Epithelial cell of proximal tubule (primary cell): ENCODE data around the gene PTEN. TPM values are rescaled to one million over a fixed set of nuclear protein-coding genes. Genes with fewer than 3 reads are reported as not detected.
A peak's percentile ranks its signal among the peaks of the same experiment; 100 is the strongest.
"Not testable (repeated sequence)": the region's sequence is repeated elsewhere in the genome, so short reads cannot be mapped to it uniquely, and the experiment has no call there.

Source experiments
- DNase-seq: peaks from one replicate; pipeline ENCODE4 v3.0.0-alpha.2; 2011; ENCODE audit warnings: low read depth
- H3K4me3 ChIP-seq: 2 replicates; pipeline ENCODE4 v1.5.1; 2011; ENCODE audit warnings: low read depth, mild to moderate bottlenecking, low read length
- CTCF ChIP-seq: conservative IDR thresholded peaks from 2 replicates; pipeline ENCODE4 v1.5.1; 2012; ENCODE audit warnings: low read depth, mild to moderate bottlenecking, low read length
- total RNA-seq: library from RNA; depleted of rRNA; stranded (reverse); fragments of >200 nt; gene quantifications from 2 replicates; pipeline ENCODE4 v1.2.3, GENCODE V29; 2015

The PTEN gene
- total RNA-seq, 1 donor from 2014 or later = 33.4 TPM

GRCh38 chr10:87819289-87819585 lies 44.2 kb upstream of the PTEN start:
- H3K4me3 ChIP-seq = peak overlapping the region; percentile 77
- TF ChIP-seq CTCF = no peak
- DNase-seq = no peak

- no peak for DNase-seq
- H3K4me3 ChIP-seq = no peak overlapping the region
- TF ChIP-seq CTCF = no peak
Observed at GRCh38 chr10:87826653-87827052, 36.8 kb upstream of the PTEN start.

GRCh38 chr10:87827681-87828080 lies 35.7 kb upstream of the PTEN start:
- no peak for TF ChIP-seq CTCF
- no peak overlapping the region for H3K4me3 ChIP-seq
- no peak for DNase-seq

- H3K4me3 ChIP-seq, DNase-seq: not testable (repeated sequence)
Observed at GRCh38 chr10:87829051-87829450, 34.4 kb upstream of the PTEN start.

GRCh38 chr10:87829986-87830729 lies 33.3 kb upstream of the PTEN start:
- TF ChIP-seq CTCF = no peak
- no peak for DNase-seq
- no peak overlapping the region for H3K4me3 ChIP-seq

- TF ChIP-seq CTCF = no peak
Observed at GRCh38 chr10:87836098-87836497, 27.3 kb upstream of the PTEN start.

GRCh38 chr10:87837445-87837844 lies 26.0 kb upstream of the PTEN start:
- TF ChIP-seq CTCF = no peak
- DNase-seq = no peak
- H3K4me3 ChIP-seq = no peak overlapping the region

More at GRCh38 chr10:87836098-87836497, 27.3 kb upstream of the PTEN start:
- no peak for DNase-seq
- no peak overlapping the region for H3K4me3 ChIP-seq
